Cardiac fibroblast (primary cell): ENCODE measurements around the gene IMMP2L.
"Not testable (repeated sequence)": the region's sequence is repeated elsewhere in the genome, so short reads cannot be mapped to it uniquely, and the experiment has no call there.

Source experiments
- DNase-seq, 2 donors: peaks; one replicate each; pipeline versions ENCODE4 v3.0.0 to v3.0.0-alpha.2; 2010; ENCODE audit warnings: low read depth in 2 of 2
- H3K4me3 ChIP-seq, 2 donors: replicated peaks in 1 of 2; 1 replicate in 1 of 2; 2 replicates in 1 of 2; pipeline ENCODE4 v1.5.1; 2011; ENCODE audit warnings: low read depth in 2 of 2, low read length in 2 of 2, mild to moderate bottlenecking in 2 of 2, moderate library complexity in 1 of 2
- CTCF ChIP-seq: IDR thresholded peaks from one replicate; pipeline ENCODE4 v1.5.1; 2011; ENCODE audit warnings: low read depth, mild to moderate bottlenecking, low read length, inconsistent platforms

IMMP2L gene

GRCh38 chr7:111308691-111309090, 253.6 kb downstream of the IMMP2L start:
- DNase-seq = no peak
- no peak overlapping the region for H3K4me3 ChIP-seq
- no peak for TF ChIP-seq CTCF

GRCh38 chr7:111301891-111302290, 260.4 kb downstream of the IMMP2L start:
- no peak for TF ChIP-seq CTCF
- no peak overlapping the region for H3K4me3 ChIP-seq
- peak in 1 of 2 donors; percentile 4 for DNase-seq

GRCh38 chr7:111294494-111294893, 267.8 kb downstream of the IMMP2L start:
- H3K4me3 ChIP-seq = no peak overlapping the region
- no peak for DNase-seq
- TF ChIP-seq CTCF = no peak

GRCh38 chr7:111292026-111292470, 270.2 kb downstream of the IMMP2L start:
- no peak overlapping the region for H3K4me3 ChIP-seq
- peak; percentile 12 to 48 for DNase-seq
- no peak for TF ChIP-seq CTCF

- no peak for TF ChIP-seq CTCF
- H3K4me3 ChIP-seq = no peak overlapping the region
- no peak for DNase-seq
These were observed 271.3 kb downstream of the IMMP2L start for GRCh38 chr7:111290982-111291381.

- TF ChIP-seq CTCF = no peak
- no peak overlapping the region for H3K4me3 ChIP-seq
- DNase-seq = no peak
These were observed 271.9 kb downstream of the IMMP2L start for GRCh38 chr7:111290419-111290818.

GRCh38 chr7:111288441-111288840, 273.9 kb downstream of the IMMP2L start:
- DNase-seq, H3K4me3 ChIP-seq: not testable (repeated sequence)

GRCh38 chr7:111282626-111283025, 279.7 kb downstream of the IMMP2L start:
- no peak for DNase-seq
- no peak for TF ChIP-seq CTCF
- no peak overlapping the region for H3K4me3 ChIP-seq
